ENCODE data around the gene SPOCK3.
"Not testable (repeated sequence)": the region's sequence is repeated elsewhere in the genome, so short reads cannot be mapped to it uniquely, and the experiment has no call there.

The SPOCK3 gene

GRCh38 chr4:166798126-166798525 is 436.2 kb downstream of the SPOCK3 start:
- no peak for DNase-seq

GRCh38 chr4:166777760-166778159 is 456.5 kb downstream of the SPOCK3 start:
- no peak for DNase-seq

GRCh38 chr4:166763018-166763417 is 471.3 kb downstream of the SPOCK3 start:
- no peak for DNase-seq

- no peak for DNase-seq
Measured at GRCh38 chr4:166741742-166742141, 492.6 kb downstream of the SPOCK3 start.

- not testable (repeated sequence) for DNase-seq
Measured at GRCh38 chr4:166739215-166739614, 495.1 kb downstream of the SPOCK3 start.

- DNase-seq: no peak
Measured at GRCh38 chr4:166737430-166737829, 496.9 kb downstream of the SPOCK3 start.

- DNase-seq: no peak
Measured at GRCh38 chr4:166735553-166735952, 498.7 kb downstream of the SPOCK3 start.

GRCh38 chr4:166734797-166735196 is 499.5 kb downstream of the SPOCK3 start:
- no peak for DNase-seq

- DNase-seq: no peak
Measured at GRCh38 chr4:166733686-166734085, 500.6 kb downstream of the SPOCK3 start.

GRCh38 chr4:166726832-166727231 is 507.5 kb downstream of the SPOCK3 start:
- no peak for DNase-seq

GRCh38 chr4:166724369-166724768 is 509.9 kb downstream of the SPOCK3 start:
- no peak for DNase-seq

GRCh38 chr4:166723532-166724140 is 510.7 kb downstream of the SPOCK3 start:
- DNase-seq: no peak

GRCh38 chr4:166715748-166716713 is 518.3 kb downstream of the SPOCK3 start:
- DNase-seq: not testable (repeated sequence)

GRCh38 chr4:166700592-166700991 is 533.7 kb downstream of the SPOCK3 start:
- DNase-seq: no peak

- DNase-seq: no peak
Measured at GRCh38 chr4:166688835-166689234, 545.5 kb downstream of the SPOCK3 start.

- DNase-seq: no peak
Measured at GRCh38 chr4:166687828-166688227, 546.5 kb downstream of the SPOCK3 start.
